ENCODE measurements around the gene NUDT14. TPM values are rescaled to one million over a fixed set of nuclear protein-coding genes. Genes with fewer than 3 reads are reported as not detected.
A peak's percentile ranks its signal among the peaks of the same experiment; 100 is the strongest.

The NUDT14 gene
- total and polyA plus RNA-seq, 12 donors: 15.1 to 33.9 (median 29.6) TPM

DNA sequence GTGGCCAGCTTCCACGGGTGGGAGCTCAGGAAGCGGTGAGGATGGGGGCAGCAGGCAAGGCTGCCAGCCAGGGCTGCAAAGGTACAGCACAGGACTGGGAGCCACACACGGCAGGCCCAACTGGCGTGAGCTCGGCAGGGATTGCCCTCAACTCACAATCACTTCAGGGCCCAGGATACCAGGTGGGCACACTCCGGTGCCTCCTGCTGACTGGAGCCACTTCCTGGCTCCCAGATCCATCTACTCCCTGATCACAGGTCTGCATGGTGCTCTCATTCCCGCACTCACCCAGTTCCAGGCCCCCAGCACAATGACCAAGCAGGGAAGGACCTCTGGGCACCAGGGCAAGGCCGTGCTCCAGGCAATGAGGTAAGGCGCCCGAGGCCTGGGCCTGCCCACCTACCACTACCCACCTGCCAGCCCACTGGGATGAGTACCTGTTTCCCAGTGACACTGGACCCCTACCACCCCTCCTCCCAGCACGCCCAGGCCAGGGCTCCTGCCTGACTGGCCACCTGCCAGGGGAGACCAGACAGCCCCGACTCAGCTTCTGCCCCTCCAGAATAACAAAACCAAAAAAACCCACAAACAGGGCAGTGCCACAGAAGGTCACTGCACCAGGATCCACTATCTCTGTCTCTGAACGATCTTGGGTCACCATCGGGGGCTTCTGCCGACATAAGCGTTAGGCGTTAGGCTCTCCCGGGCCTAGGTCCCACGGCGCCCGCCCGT lies 14.4 kb downstream of the NUDT14 start:
- WGBS, 2 donors: 60 to 61% methylated on average over 22 of the region's 22 CpGs
- DNase-seq (no peak), ATAC-seq (peak in 1 of 8 donors; percentile 1)
- Histone ChIP-seq H3K4me1 (peaks cover 18 to 79% (median 49%) of the 10 kb centered on the region in 9 donors), H3K27ac (peak overlapping the region in 5 of 10 donors; percentile 28 to 58 (median 44)), H3K27me3 (peaks cover 0 to 47% (median 9%) of the 10 kb centered on the region in 7 donors), H3K36me3 (no peaks in the 10 kb centered on the region), H3K4me3 (peak overlapping the region in 9 of 10 donors; percentile 4 to 68 (median 56)), H3K9me3 (no peaks in the 10 kb centered on the region)
- intact Hi-C loops (cut with DNase I): loop anchor here in 5 of 10 donors (5.0 to 10.0 kb wide), 3 partner anchors 36 to 74 kb away; no protein-coding TSS in a partner anchor
- TF ChIP-seq, protein P1, sequence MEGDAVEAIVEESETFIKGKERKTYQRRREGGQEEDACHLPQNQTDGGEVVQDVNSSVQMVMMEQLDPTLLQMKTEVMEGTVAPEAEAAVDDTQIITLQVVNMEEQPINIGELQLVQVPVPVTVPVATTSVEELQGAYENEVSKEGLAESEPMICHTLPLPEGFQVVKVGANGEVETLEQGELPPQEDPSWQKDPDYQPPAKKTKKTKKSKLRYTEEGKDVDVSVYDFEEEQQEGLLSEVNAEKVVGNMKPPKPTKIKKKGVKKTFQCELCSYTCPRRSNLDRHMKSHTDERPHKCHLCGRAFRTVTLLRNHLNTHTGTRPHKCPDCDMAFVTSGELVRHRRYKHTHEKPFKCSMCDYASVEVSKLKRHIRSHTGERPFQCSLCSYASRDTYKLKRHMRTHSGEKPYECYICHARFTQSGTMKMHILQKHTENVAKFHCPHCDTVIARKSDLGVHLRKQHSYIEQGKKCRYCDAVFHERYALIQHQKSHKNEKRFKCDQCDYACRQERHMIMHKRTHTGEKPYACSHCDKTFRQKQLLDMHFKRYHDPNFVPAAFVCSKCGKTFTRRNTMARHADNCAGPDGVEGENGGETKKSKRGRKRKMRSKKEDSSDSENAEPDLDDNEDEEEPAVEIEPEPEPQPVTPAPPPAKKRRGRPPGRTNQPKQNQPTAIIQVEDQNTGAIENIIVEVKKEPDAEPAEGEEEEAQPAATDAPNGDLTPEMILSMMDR (IDR thresholded peaks at IDR 0.05): no peak

- Histone ChIP-seq H3K9me3 (no peaks in the 10 kb centered on the region), H3K4me1 (peaks cover 14 to 82% (median 44%) of the 10 kb centered on the region in 9 donors), H3K27me3 (peaks cover 0 to 40% (median 9%) of the 10 kb centered on the region in 7 donors), H3K27ac (peak overlapping the region in 4 of 10 donors; percentile 2 to 48 (median 28)), H3K4me3 (peak overlapping the region in 8 of 10 donors; percentile 4 to 68 (median 48)), H3K36me3 (no peaks in the 10 kb centered on the region)
- TF ChIP-seq, protein P1 (IDR thresholded peaks at IDR 0.05): no peak
- intact Hi-C loops (cut with DNase I): loop anchor here in 5 of 10 donors (5.0 to 10.0 kb wide), 3 partner anchors 36 to 74 kb away; no protein-coding TSS in a partner anchor
- WGBS, 2 donors: 88% methylated on average over 32 of the region's 32 CpGs
- ATAC-seq: peak in 1 of 8 donors; percentile 1
- DNase-seq: no peak
These were observed 15.2 kb downstream of the NUDT14 start for GRCh38 chr14:105165761-105166485.

DNA sequence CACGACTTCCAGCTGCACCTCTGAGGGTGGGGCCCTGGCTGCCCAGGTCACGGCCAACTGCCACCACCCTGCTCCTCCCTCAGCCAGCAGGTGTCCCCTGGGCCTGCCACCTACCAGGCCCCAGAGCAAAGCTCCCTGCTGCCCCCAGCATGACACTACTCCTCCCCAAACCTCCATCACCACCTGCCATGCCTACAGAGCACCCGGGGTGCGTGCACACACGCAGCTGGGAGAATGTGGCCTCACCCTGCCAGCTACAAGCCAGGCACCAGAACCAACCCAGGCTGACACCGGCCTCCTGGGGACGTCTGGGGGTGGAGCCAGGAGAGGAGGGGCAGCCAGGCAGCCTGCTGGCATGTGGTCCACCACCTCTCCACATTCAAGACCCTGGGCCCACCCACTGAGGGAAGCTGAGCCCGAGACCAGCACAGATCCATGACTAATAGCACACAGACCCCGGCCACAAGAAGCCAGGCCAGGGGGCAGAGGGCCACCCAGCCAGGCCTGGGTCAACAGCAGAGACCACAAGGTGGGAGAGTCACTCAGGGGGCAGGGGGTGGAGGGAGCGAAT lies 15.9 kb downstream of the NUDT14 start:
- no peak for ATAC-seq
- H3K27ac ChIP-seq: peak overlapping the region in 2 of 10 donors; percentile 22 to 27
- no peak for DNase-seq
- peaks cover 10 to 75% (median 37%) of the 10 kb centered on the region in 9 donors for H3K4me1 ChIP-seq
- no peaks in the 10 kb centered on the region for H3K36me3 ChIP-seq
- intact Hi-C loops (cut with DNase I): loop anchor here in 5 of 10 donors (5.0 to 10.0 kb wide), 3 partner anchors 37 to 73 kb away; no protein-coding TSS in a partner anchor
- H3K9me3 ChIP-seq: no peaks in the 10 kb centered on the region
- H3K27me3 ChIP-seq: peaks cover 0 to 33% (median 9%) of the 10 kb centered on the region in 7 donors
- 74 to 83% methylated on average over 10 of the region's 10 CpGs for WGBS, 2 donors
- TF ChIP-seq, protein P1 (IDR thresholded peaks at IDR 0.05): no peak
- H3K4me3 ChIP-seq: peak overlapping the region in 7 of 10 donors; percentile 2 to 63 (median 32)
